NCI-H345 treated with DMSO at 0.1 percent for 48 hours (cell line): ENCODE data around the gene PRSS53.
A peak's percentile ranks its signal among the peaks of the same experiment; 100 is the strongest.

Source experiments
- DNase-seq: peaks from one replicate; lab custom pipeline; 2025; ENCODE audit not compliant: unreplicated experiment; lab: John Stamatoyannopoulos, UW

PRSS53 gene

GRCh38 chr16:31094424-31095120 lies 5.8 kb upstream of the PRSS53 start, which contains the start of gene VKORC1:
Gene VKORC1 (minus strand): TSS chr16:31094797. CDS start chr16:31094729, 68 bp downstream.
- DNase-seq = peak; percentile 99

- DNase-seq = no peak
Measured at GRCh38 chr16:31094088-31094423, 5.3 kb upstream of the PRSS53 start.

GRCh38 chr16:31093132-31093703 lies 4.5 kb upstream of the PRSS53 start:
- no peak for DNase-seq

GRCh38 chr16:31092330-31092729 lies 3.6 kb upstream of the PRSS53 start:
- no peak for DNase-seq

GRCh38 chr16:31090540-31090939 lies 1.8 kb upstream of the PRSS53 start:
- DNase-seq = no peak

GRCh38 chr16:31089199-31089598 lies 456 bp upstream of the PRSS53 start:
- no peak for DNase-seq

- DNase-seq = no peak
Measured at GRCh38 chr16:31087971-31088370, 772 bp downstream of the PRSS53 start.

- no peak for DNase-seq
Measured at GRCh38 chr16:31087481-31087880, 1.3 kb downstream of the PRSS53 start.

GRCh38 chr16:31086629-31086906 lies 2.2 kb downstream of the PRSS53 start:
- DNase-seq = no peak

- no peak for DNase-seq
Measured at GRCh38 chr16:31085873-31086628, 2.7 kb downstream of the PRSS53 start.

- no peak for DNase-seq
Measured at GRCh38 chr16:31085411-31085810, 3.3 kb downstream of the PRSS53 start.

GRCh38 chr16:31084584-31085302 lies 4.0 kb downstream of the PRSS53 start:
- DNase-seq = no peak

GRCh38 chr16:31083981-31084380 lies 4.8 kb downstream of the PRSS53 start:
- no peak for DNase-seq

- DNase-seq = no peak
Measured at GRCh38 chr16:31083556-31083955, 5.2 kb downstream of the PRSS53 start.

- no peak for DNase-seq
Measured at GRCh38 chr16:31083081-31083480, 5.7 kb downstream of the PRSS53 start.

- DNase-seq = no peak
Measured at GRCh38 chr16:31082368-31083045, 6.2 kb downstream of the PRSS53 start.

GRCh38 chr16:31081428-31082351 lies 7.1 kb downstream of the PRSS53 start:
- DNase-seq = no peak

- DNase-seq = no peak
Measured at GRCh38 chr16:31080756-31081419, 7.9 kb downstream of the PRSS53 start.

- no peak for DNase-seq
Measured at GRCh38 chr16:31080035-31080629, 8.6 kb downstream of the PRSS53 start.
